Hepatocyte (in vitro differentiated cells): ENCODE results near the gene TTLL5.

Experiments
- EZH2 ChIP-seq: fragments of 200-600 bp; sonication (generic); IDR thresholded peaks from 2 replicates; pipeline ENCODE4 v1.6.1; 2016; ENCODE audit warnings: antibody characterized with exemption, mild to moderate bottlenecking, borderline replicate concordance
- TF ChIP-seq, protein P1 (sequence below): fragments of 200-600 bp; sonication (generic); IDR thresholded peaks from 2 replicates; pipeline ENCODE4 v1.5.1; 2016; ENCODE audit warnings: antibody characterized with exemption, mild to moderate bottlenecking; ENCODE audit not compliant: poor library complexity

DNA sequence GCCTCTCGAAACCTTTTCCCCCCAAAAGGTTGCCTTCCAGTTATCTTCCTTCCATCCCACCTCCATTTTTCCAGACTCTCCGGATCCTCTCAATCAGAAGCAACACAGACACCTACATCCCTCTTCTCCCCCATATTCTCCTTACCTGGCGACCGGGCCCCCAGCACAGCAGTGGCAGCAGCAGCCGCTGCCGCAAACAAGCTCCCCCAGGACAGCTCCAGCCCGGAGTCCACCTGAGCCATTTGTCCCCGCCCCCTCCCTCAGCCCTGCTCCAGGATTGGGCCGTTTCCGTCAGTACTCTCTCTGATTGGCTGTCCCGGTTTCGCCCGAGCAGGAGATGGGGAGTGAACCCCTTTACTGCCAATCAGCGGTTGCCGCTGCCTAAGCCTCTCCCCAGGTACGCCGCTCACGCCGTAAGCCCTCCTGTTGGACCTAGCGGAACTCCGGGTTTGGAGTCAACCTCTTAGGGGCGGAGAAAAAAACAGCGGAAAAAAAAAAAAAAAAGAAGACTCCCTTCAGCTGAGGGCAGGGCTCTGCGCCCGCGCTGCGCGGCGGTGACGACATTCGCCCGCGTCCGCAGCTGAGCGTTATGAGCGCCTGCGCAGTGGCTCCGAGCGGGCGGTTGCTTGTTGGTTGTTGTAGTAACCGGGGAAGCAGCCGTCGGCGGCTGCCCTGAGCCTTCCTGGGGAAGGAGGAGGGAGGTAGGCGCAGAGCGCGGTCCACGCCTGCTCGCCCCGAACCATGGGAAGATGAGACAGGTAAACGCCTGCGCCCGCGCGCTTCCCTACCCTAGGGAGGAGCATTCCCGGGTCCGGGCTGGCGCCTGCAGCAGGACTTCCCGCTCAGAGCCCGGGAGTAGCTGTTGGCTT, at the start of gene TTLL5, which contains the start of gene ERG28:
- TF ChIP-seq, protein P1, sequence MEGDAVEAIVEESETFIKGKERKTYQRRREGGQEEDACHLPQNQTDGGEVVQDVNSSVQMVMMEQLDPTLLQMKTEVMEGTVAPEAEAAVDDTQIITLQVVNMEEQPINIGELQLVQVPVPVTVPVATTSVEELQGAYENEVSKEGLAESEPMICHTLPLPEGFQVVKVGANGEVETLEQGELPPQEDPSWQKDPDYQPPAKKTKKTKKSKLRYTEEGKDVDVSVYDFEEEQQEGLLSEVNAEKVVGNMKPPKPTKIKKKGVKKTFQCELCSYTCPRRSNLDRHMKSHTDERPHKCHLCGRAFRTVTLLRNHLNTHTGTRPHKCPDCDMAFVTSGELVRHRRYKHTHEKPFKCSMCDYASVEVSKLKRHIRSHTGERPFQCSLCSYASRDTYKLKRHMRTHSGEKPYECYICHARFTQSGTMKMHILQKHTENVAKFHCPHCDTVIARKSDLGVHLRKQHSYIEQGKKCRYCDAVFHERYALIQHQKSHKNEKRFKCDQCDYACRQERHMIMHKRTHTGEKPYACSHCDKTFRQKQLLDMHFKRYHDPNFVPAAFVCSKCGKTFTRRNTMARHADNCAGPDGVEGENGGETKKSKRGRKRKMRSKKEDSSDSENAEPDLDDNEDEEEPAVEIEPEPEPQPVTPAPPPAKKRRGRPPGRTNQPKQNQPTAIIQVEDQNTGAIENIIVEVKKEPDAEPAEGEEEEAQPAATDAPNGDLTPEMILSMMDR = no peak
- TF ChIP-seq EZH2 = no peak
